HUES48 (cell line): ENCODE results near the gene ROPN1.

Source experiments
- H3K27ac ChIP-seq: one replicate; pipeline ENCODE4 v1.7.0; 2013; ENCODE audit warnings: low read depth, low read length, inconsistent platforms
- H3K27me3 ChIP-seq: 2 replicates; pipeline ENCODE4 v1.6.1; 2013; ENCODE audit warnings: mild to moderate bottlenecking, low read length; ENCODE audit not compliant: control insufficient read depth, insufficient read depth
- H3K36me3 ChIP-seq: 2 replicates; pipeline ENCODE4 v1.6.1; 2013; ENCODE audit warnings: low read length; ENCODE audit not compliant: control insufficient read depth, insufficient read depth
- H3K4me1 ChIP-seq: 2 replicates; pipeline ENCODE4 v1.6.1; 2013; ENCODE audit warnings: mild to moderate bottlenecking, low read length; ENCODE audit not compliant: control insufficient read depth, insufficient read depth
- H3K4me3 ChIP-seq: 2 replicates; pipeline ENCODE4 v1.5.1; 2013; ENCODE audit warnings: mild to moderate bottlenecking, low read depth, low read length
- H3K9ac ChIP-seq: 2 replicates; pipeline ENCODE4 v1.6.1; 2013; ENCODE audit warnings: mild to moderate bottlenecking, low read depth, low read length, moderate library complexity
- H3K9me3 ChIP-seq: 2 replicates; pipeline ENCODE4 v1.6.1; 2013; ENCODE audit warnings: low read length; ENCODE audit not compliant: control insufficient read depth, insufficient read depth

The ROPN1 gene

DNA sequence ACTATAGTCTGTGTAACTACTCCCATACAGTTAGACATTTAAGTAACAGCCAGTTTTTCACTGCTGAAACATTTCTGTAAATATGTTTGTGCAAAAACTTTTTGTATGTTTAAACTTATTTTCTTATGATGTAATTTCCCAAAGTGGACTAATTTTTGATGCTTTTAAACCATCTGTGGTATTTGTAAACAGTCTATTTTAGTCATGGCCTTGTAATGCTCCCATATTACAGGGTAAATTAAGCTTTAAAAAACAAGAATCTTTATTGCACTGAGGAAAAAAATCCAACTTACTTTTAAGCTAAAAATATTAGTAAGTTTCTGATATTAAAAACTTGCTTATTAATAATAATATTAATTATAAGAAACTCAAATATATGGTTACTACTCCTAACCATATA lies 44.4 kb downstream of the ROPN1 start:
- Histone ChIP-seq H3K4me1 (no peaks in the 10 kb centered on the region), H3K9ac (no peak overlapping the region), H3K4me3 (no peak overlapping the region), H3K27me3 (no peaks in the 10 kb centered on the region), H3K36me3 (peaks cover 95% of the 10 kb centered on the region), H3K27ac (no peak overlapping the region), H3K9me3 (no peaks in the 10 kb centered on the region)

DNA sequence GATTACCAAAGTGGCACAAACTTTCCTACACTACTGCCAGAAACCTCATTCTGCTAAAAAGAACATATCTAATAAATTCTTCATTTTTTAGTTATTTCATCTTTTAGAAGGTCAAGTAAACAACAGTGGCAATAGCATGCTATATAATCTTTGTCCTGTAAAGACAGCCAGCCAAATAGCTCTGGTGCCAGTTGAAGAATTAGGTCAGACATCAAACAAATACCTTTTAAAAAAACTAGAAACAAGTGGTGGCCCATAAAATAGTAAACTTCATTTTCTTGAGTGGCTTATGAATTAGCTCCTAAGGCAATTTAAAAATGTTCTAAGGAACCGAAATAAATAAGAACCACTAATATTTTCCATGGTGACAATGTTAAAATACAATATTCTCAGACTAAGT lies 50.4 kb downstream of the ROPN1 start:
- Histone ChIP-seq H3K9me3 (no peaks in the 10 kb centered on the region), H3K9ac (no peak overlapping the region), H3K4me3 (no peak overlapping the region), H3K36me3 (peaks cover 98% of the 10 kb centered on the region), H3K4me1 (no peaks in the 10 kb centered on the region), H3K27ac (no peak overlapping the region), H3K27me3 (no peaks in the 10 kb centered on the region)

DNA sequence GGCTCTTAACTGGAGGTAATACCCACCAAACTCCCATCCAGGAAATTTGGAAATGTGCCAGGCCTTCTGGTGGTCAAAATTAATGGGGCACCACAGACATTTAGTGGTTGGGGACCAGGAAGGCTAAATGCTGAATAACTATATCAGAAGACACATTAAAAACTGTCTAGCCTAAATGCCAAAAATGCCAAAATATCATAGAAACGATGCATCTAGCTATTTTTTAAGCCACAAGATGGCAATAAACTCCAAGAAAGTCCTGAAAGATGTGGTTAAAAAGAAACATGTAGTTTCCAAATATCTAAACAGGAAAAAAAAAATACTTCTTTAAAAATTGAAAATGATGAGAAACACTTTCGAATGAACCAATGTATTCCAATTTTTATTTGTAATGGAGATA lies 50.8 kb downstream of the ROPN1 start:
- no peak overlapping the region for H3K27ac ChIP-seq
- peaks cover 98% of the 10 kb centered on the region for H3K36me3 ChIP-seq
- H3K9ac ChIP-seq, result no peak overlapping the region
- no peaks in the 10 kb centered on the region for H3K4me1 ChIP-seq
- H3K4me3 ChIP-seq, result no peak overlapping the region
- H3K9me3 ChIP-seq, result no peaks in the 10 kb centered on the region
- H3K27me3 ChIP-seq, result no peaks in the 10 kb centered on the region

DNA sequence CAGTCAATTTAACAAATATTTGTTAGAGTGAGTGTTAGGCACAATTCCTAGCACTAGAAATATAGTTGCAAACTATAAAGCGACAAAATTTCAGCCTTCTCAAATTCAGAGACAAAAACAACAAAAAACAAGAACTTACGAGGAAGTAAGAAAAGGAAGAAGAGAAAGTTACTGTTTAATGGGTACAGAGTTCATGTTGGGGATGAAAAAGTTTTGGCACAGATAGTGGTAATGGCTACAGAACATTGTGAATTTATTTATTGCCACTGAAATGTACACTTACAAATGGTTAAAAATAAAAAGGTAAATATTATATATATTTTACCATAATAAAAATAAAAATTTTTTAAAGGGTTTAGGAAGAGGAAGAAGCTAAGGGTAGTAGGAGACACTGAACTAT lies 52.2 kb downstream of the ROPN1 start:
- no peaks in the 10 kb centered on the region for H3K4me1 ChIP-seq
- peaks cover 97% of the 10 kb centered on the region for H3K36me3 ChIP-seq
- no peak overlapping the region for H3K9ac ChIP-seq
- H3K27me3 ChIP-seq, result no peaks in the 10 kb centered on the region
- H3K9me3 ChIP-seq, result no peaks in the 10 kb centered on the region
- no peak overlapping the region for H3K4me3 ChIP-seq
- no peak overlapping the region for H3K27ac ChIP-seq

DNA sequence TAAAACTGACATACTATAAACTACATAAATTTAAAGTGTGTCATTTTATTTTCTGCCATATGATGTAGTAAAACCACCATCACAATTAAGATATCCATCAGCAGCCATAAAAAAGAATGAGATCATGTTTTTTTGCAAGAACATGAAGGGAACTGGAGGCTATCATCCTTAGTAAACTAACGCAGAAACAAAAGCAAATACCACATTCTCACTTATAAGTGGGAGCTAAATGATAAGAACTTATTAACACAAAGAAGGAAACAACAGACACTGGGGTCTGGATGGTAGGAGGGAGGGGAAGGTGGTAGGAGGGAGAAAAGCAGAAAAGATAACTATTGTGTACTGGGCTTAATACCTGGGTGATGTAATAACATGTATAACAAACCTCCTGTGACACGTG lies 55.5 kb downstream of the ROPN1 start:
- Histone ChIP-seq H3K27me3 (no peaks in the 10 kb centered on the region), H3K9ac (no peak overlapping the region), H3K36me3 (peaks cover 94% of the 10 kb centered on the region), H3K9me3 (no peaks in the 10 kb centered on the region), H3K4me1 (no peaks in the 10 kb centered on the region), H3K27ac (no peak overlapping the region), H3K4me3 (no peak overlapping the region)

DNA sequence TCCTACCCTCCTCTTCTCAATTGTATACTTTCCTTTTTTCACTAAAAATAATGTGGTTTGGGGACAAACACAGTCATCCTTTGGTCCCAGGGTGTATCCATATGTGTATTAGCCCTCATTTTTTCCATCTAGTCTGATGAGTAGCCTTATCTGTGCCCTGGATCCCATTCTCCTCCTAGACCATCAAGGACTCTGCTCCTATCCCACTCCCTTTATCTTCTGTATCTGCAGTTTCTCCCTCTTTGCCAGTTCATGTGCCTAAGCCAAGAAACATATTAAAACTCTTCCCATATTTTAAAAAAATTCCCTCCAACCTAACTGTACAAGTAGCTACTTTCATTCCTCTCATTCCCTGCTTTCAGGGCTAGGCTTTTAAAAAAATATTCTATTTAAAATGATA lies 56.1 kb downstream of the ROPN1 start:
- H3K36me3 ChIP-seq, result peaks cover 94% of the 10 kb centered on the region
- no peak overlapping the region for H3K27ac ChIP-seq
- H3K4me3 ChIP-seq, result no peak overlapping the region
- no peaks in the 10 kb centered on the region for H3K27me3 ChIP-seq
- H3K4me1 ChIP-seq, result no peaks in the 10 kb centered on the region
- no peaks in the 10 kb centered on the region for H3K9me3 ChIP-seq
- H3K9ac ChIP-seq, result no peak overlapping the region

DNA sequence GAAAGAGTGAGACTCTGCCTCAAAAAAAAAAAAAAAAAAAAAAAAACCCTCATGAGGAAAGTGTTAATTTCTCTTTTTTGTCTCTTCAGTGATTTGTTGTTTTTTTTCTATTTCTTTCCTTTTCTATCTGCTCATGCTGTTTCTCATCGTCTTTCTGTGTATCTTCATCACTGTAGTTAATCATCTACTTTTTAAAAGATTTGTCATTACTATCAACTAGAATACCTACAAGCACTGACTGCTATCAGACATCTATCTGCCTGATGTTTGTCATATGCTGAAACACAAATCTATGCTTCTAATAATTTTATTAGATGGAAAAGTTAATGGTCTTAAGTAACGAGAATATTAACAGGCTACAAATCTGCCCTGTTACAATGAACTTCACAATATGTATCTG lies 57.7 kb downstream of the ROPN1 start:
- Histone ChIP-seq H3K4me1 (no peaks in the 10 kb centered on the region), H3K36me3 (peaks cover 95% of the 10 kb centered on the region), H3K9me3 (no peaks in the 10 kb centered on the region), H3K9ac (no peak overlapping the region), H3K27me3 (no peaks in the 10 kb centered on the region), H3K4me3 (no peak overlapping the region), H3K27ac (no peak overlapping the region)

DNA sequence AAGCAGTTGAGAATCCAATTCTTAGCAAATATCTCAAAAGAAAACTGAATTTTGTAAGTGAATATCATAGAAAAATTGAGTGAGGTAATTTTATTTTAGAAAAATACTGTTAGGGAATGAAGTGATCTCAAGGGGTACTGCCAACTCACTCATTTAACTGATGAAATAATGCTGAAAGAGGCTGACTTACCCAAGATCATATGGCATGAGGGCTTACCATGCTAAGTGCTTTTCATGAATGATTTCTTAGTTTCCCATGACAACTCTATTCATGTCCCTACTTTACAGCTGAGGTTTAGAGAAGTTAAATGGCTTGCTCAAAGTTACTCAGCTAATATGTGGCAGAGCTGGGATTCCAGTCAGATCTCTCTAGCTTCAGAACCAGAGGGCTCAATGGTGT lies 61.5 kb downstream of the ROPN1 start:
- peaks cover 90% of the 10 kb centered on the region for H3K36me3 ChIP-seq
- no peaks in the 10 kb centered on the region for H3K27me3 ChIP-seq
- H3K27ac ChIP-seq, result no peak overlapping the region
- H3K4me3 ChIP-seq, result no peak overlapping the region
- H3K9ac ChIP-seq, result no peak overlapping the region
- no peaks in the 10 kb centered on the region for H3K4me1 ChIP-seq
- no peaks in the 10 kb centered on the region for H3K9me3 ChIP-seq

DNA sequence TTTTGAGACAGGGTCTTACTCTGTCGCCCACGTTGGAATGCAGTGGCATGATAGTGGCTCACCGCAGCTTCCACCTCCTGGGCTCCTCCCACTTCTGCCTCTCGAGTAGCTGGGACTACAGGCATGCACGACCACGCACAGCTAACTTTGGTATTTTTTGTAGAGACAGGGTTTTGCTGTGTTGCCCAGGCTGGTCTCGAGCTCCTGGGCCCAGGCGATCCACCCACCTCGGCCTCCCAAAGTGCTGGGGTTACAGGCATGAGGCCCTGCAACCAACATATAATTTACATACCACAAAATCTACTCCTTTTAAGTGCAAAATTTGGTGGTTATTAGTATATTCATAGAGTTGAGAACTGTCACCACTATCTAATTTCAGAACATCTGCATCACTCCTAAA lies 62.6 kb downstream of the ROPN1 start:
- peaks cover 87% of the 10 kb centered on the region for H3K36me3 ChIP-seq
- no peak overlapping the region for H3K9ac ChIP-seq
- no peak overlapping the region for H3K4me3 ChIP-seq

DNA sequence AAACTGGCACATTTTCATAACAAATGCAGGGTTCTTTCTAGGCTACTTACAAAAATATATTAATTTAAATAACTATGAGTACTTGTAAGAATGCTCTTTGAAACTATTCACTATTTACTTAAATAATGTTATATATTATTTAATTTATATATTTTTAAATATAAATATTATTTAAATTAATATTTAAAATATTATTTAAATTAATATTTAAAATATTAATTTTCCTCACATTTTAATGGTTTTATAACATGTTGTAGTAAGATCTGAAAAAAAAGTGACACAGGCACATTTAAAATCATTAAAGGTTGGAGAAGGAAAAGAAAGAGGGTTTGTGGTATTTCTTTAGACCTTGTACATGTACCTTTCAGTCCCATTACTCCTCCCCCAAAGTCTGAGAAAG lies 65.5 kb downstream of the ROPN1 start:
- H3K4me1 ChIP-seq, result no peaks in the 10 kb centered on the region
- no peak overlapping the region for H3K9ac ChIP-seq
- H3K27ac ChIP-seq, result no peak overlapping the region
- H3K27me3 ChIP-seq, result no peaks in the 10 kb centered on the region
- H3K9me3 ChIP-seq, result no peaks in the 10 kb centered on the region
- peaks cover 82% of the 10 kb centered on the region for H3K36me3 ChIP-seq
- no peak overlapping the region for H3K4me3 ChIP-seq

More for the DNA sequence above, 62.6 kb downstream of the ROPN1 start:
- Histone ChIP-seq H3K27me3 (no peaks in the 10 kb centered on the region), H3K4me1 (no peaks in the 10 kb centered on the region), H3K9me3 (no peaks in the 10 kb centered on the region), H3K27ac (no peak overlapping the region)

DNA sequence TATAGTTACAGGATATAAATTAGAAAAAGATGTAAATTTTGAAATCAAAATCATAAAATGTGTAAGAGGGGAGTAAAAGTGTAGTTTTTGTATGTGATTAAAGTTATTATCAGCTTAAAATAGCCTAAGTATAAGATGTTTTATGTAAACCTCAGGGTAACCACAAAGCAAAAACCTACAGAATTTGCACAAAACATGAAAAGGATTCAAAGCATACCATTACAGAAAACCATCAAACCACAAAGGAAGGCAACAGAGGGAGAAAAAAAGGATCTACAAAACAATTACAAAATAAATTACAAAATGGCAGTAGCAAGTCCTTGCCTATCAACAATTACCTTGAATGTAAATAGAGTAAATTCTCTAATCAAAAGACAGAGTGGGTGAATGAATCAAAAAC lies 71.1 kb downstream of the ROPN1 start:
- H3K36me3 ChIP-seq, result peaks cover 53% of the 10 kb centered on the region
- no peaks in the 10 kb centered on the region for H3K4me1 ChIP-seq
- no peak overlapping the region for H3K27ac ChIP-seq
- H3K27me3 ChIP-seq, result no peaks in the 10 kb centered on the region
- no peaks in the 10 kb centered on the region for H3K9me3 ChIP-seq
- no peak overlapping the region for H3K9ac ChIP-seq
- H3K4me3 ChIP-seq, result no peak overlapping the region

DNA sequence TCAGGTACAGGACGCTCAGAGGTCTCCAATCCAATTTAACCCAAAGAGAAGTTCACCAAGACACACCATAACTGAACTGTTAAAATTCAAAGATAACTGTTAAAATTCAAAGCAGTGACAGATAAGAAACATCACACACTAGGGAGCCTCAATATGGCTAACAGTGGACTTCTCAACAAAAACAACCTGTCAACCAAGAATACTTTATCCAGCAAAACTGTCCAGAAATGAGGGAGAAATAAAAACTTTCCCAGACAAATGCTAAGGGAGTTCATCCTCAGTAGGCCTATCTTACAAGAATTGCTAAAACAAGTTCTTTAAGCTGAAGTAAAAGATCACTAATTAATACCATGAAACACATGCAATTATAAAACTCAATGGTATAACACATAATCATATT lies 71.5 kb downstream of the ROPN1 start:
- Histone ChIP-seq H3K9me3 (no peaks in the 10 kb centered on the region), H3K36me3 (peaks cover 53% of the 10 kb centered on the region), H3K27me3 (no peaks in the 10 kb centered on the region)

More for the DNA sequence above, 71.5 kb downstream of the ROPN1 start:
- no peak overlapping the region for H3K4me3 ChIP-seq
- no peaks in the 10 kb centered on the region for H3K4me1 ChIP-seq
- H3K9ac ChIP-seq, result no peak overlapping the region
- no peak overlapping the region for H3K27ac ChIP-seq
